ENCODE measurements around the gene ODAM.
"Not testable (repeated sequence)": the region's sequence is repeated elsewhere in the genome, so short reads cannot be mapped to it uniquely, and the experiment has no call there.

ODAM gene, protein sequence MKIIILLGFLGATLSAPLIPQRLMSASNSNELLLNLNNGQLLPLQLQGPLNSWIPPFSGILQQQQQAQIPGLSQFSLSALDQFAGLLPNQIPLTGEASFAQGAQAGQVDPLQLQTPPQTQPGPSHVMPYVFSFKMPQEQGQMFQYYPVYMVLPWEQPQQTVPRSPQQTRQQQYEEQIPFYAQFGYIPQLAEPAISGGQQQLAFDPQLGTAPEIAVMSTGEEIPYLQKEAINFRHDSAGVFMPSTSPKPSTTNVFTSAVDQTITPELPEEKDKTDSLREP

DNA sequence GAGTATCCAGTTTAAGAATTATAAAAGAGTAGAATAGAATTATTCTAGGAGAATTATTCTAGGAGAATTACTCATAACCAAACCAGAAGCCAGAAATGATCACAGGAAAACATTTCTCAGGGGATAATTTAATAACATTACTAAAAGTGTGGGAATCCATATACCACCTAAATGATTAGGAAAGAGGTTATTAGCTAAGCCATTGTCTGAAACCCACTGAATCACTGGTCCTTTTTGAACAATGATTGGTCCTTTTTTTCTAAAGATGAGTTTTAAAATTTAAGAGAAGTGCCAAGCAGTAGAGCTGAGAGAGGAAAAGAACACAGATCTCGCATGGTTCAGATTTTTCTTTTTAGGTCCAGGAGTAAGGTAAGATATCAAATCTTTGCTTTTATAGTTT is at the start of gene ODAM:
Gene ODAM, plus strand, starts transcription at position 301 of the 400 bp plus-strand sequence. CDS start 819 bp downstream, outside the sequence.
- no peak for DNase-seq

DNA sequence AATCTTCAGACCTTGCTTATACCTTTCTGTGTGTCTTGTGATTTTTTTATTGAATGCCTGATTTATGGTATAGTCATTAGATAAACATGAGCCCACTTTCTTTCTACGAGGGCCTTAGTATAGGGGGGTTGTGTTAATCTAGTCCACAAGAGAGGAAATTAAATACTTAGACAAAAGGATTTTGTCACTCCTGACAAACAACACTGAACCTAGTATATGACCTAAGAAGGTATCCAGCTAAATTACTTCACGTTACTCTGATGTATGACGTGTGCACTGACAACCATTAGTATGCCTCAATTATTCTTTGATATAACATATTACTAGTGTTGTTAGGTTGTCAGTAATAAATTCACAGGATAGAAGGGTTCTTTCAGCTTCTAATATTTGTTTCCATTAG is 44.3 kb upstream of the ODAM start:
- DNase-seq = no peak

DNA sequence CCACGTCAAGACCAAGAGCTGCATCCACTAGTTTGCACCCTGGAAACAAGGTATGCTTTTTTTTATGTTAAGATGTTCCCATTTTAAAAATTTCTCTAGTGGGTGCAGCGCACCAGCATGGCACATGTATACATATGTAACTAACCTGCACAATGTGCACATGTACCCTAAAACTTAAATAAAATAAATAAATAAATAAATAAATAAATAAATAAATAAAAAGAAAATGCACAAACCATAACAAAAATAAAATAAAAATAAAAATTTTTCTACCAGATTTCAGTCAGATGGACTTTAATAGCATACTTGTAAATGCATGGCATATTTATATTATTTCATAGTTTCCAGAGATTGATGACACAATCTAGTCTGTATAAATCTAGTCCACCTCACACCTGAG is 43.4 kb upstream of the ODAM start:
- DNase-seq = no peak

DNA sequence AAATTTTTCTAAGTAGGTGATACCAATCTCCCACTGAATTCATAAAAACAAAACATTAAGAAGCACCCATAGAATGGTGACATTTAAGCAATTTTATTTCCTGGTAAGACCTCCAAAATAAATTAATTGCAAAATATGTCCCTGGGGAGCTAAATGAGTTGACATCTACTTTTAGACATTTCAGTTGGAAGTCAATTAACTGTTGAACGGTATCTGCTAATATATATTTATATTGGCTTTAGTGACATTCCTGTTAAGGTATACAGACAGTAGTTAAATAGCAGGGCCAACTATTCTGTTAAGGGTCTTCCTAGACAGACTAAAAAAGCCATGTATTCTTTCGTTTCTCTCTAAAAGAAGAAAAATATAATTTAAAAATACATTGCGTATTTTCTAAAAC is 41.6 kb upstream of the ODAM start, which contains the start of gene PRR27:
Gene PRR27, plus strand, starts transcription at position 301 of the 400 bp plus-strand sequence. CDS start 139 bp downstream, outside the sequence.
- no peak for DNase-seq

DNA sequence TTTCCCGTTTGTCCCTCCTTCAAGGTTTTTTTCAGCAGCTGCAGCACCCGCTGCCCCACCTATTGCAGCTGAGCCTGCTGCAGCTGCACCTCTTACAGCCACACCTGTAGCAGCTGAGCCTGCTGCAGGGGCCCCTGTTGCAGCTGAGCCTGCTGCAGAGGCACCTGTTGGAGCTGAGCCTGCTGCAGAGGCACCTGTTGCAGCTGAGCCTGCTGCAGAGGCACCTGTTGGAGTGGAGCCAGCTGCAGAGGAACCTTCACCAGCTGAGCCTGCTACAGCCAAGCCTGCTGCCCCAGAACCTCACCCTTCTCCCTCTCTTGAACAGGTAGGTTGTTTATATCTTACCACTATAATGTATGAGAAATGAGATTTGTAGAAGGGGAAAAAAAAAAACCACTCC is 36.9 kb upstream of the ODAM start:
- DNase-seq = no peak

DNA sequence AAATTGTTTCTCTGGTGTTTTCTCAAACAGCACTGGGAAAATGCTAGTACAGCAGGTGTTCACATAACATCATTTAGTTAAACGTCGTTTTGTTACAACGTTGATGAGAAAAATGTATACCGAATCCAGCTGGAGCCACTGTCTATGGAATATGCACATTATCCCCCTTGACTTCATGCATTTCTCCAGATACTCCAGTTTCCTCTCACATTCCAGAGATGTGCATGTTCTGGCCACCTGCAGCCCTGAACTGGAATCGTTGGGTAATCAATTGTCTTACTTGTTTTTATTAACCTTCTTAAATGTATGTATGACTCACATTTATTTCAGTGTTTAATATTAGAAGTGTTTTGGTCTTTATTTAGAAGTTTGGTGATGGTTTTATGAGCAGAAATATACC is 18.4 kb upstream of the ODAM start:
- DNase-seq = no peak

DNA sequence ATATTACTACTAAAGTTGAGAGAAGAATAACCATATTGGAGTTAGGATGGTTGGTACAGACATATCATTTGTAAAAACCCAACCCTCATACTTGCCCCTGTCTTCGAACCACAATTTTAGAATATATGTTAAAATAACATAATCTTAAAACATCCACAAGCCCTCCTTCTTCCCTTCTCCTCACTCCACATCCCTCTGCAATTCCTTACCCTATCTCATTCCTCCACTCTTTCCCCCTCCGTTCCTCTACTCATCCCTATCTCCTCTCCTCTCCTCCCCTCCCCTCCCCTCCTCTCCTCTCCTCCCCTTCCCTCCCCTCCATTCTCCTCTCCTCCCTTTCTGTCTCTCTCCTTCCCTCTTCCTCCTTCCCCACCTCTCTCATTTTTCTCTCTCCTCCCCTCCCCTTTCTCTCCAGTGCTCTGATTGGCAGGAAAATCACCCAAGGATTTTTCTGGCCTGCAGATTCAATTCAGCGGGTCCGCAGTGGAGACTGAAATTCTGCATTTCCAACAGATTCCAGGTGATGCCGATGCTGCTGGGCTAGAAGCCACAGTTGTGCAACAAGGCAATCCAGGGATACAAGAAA is 17.4 kb upstream of the ODAM start:
- DNase-seq = no peak

DNA sequence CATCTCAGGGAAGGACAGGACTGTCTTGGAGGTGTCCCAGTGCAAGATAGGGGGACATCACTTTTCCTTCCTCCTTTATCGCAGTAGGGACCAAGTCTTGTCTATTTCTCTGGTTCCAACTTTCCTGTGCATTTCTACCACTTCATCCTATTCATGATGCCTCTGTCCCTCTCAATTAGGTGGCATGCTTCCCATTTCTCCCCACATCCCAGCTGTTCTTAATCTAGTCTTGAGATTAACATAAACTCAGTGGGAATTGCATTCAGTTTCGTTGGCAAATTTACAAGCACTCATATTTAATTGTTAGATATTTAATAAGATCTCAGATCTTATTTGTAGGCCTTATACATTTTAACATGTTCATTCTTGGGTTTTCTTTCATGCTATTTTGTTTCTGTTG is 15.7 kb upstream of the ODAM start:
- no peak for DNase-seq

DNA sequence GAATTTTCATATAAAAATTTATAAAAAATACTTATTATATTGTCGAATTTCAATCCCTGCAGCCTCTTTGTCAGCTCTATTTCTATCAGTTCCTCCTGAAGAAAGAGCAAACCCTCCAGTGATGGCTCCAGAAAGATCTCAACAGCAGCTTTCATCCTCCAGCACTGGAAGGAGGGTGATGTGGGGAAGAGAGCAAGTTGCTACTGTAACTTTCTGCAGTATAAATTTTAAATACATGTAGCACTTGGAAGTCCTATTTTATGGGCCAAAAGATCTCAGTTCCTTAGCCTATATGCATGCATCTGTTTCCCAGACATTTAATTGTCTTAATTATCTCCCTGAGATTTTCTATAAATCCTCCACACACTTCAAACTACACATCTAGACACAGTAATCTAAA is 13.7 kb upstream of the ODAM start:
- no peak for DNase-seq

DNA sequence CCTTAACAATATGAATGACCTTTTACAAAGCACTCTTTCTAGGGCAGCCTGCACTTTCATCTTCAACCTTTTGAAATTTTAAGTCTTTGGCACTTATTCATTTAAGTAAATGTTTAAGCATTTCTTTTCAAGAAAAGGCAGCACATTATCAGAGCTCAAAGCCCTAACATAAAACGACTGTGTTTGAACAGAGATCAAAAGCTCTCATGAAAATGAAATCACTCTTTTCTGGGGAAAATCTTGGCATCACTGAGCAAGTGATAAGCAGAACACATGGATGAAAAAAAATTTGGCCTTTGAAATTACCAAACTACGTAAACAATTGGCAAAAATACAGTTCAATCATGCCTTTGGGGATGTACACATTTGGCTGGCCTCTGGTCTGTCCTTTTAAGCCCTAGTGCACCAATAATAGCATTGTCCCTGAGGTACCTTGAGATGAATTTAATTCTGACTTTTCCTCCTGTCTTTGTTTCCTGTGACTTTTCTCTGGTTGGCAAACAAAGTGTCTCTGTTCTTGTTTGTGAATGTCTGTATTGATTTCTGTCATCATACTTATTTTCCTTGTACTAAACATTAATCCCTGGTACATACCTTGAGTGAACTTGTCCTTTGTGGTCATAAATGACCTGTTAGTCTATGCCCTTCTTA is 12.9 kb upstream of the ODAM start:
- DNase-seq = no peak

DNA sequence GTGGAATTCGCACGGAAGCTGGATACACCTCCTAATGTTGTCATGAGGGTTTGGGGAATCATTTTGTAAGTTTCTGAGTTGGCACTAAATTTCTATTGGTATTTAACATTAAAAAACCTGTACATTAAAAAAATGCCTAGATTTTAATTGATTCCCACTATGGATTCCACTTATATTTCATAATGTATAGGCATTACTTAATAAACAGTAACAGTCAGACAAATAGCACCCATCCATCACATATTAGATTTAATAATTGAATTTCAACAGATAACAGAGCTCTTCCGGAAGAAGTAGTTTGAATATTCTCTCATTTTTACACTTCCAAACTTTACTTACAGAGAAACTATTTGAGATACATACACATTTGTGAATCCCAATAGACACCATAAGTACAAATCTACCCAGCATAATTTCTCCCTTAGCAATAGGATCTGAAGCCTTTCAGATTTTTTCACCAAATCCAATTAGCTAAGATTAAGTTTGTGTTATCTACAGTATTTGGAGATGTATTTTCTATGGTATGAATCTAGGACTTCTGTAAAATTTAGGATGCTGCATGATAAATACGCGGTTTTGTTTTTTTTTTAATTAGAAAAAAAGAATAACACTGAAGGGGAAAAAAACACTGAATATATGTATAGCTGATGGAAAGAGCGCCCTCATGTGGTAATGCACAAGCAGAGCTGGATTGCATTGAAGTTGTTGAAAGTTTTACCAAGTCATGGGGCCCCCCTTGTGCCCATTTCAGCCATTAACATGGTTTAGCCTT is 12.2 kb upstream of the ODAM start:
- DNase-seq = no peak

DNA sequence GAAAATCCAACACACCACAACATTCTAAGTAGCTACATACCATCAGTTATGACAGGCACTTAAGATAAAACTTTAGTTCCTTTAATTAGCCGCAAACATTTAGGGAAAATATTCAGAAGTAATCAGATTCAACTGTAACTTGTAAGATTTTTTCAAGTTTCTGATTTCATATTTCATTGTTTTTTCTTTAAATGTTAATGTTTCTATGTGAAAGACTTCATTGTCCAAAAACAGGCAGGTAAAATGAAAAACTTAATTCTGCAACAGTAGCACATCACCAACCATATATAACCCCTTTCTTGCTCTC is 11.6 kb upstream of the ODAM start:
- DNase-seq = no peak

DNA sequence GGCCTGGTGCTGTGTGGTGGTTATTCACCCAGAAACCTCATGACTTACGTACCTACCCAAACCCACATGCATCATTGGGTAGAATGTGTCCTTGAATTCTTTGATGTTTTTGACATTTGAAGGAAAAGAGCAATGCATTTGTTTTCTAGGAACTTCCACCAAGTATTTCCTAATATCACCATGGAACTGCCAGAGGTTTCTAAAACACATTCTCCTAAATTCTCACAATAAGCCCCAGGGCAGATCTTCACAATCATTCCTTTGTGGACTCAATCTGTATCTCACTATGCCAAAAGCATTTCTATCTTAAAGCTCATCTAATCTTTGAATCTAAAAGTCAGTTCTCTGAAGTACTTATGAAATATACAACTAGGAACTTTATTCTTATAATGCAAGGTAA is 8.3 kb upstream of the ODAM start:
- DNase-seq = no peak

DNA sequence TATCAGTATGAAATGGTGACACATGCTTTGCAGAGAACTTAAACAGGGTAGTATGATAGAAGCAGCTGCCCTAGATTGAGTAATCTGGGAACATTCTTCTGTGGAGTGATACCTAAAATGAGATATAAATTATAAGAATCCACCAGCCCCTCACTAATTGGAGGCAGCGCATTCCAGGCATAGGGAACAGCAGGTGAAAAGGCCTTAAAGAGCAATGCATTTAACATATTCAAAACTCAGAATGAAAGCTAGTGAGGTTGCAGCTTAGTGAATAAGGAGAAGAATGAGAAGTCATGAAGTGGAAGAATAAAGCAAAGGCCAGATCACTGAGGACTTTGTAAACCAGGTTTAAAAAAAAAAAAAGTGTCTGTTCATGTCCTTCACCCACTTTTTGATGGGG is 4.9 kb upstream of the ODAM start:
- DNase-seq = no peak

DNA sequence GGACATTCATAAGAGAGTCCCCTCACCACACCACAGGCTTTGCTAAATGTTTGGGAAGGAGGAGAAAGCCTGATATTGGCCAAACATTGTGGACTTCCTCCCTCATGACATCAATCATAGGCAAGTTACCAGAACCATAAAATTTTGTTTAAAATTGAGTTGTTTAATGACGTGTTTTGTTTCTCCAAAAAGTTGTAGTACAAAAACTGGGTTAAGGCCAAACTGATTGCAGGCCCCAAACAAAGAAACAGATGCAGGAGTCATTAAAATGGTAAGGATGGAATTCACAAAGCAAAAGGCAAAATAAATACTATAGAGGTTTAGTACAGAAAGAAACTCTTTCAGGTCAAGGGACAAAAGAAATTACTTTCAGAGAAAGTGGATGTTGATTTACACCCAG is 3.9 kb upstream of the ODAM start:
- no peak for DNase-seq

DNA sequence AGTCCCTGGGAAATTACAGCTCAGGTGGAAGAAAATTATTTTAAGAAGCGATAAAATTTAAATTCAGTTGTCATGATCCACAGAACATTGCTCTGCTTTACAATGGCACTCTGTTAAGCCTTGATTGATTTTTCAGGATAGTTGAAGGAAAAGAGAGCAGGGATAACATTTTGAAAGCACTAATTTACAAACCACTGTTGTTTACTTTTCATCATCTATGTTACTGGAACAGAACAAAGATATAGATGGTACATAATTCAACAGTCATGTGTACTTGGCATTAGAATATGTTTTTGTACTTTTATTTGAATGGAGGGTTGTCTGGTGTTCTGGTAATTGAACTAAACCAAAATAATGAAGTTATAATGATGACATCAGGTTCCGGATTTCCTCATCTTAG is 2.6 kb upstream of the ODAM start:
- no peak for DNase-seq

DNA sequence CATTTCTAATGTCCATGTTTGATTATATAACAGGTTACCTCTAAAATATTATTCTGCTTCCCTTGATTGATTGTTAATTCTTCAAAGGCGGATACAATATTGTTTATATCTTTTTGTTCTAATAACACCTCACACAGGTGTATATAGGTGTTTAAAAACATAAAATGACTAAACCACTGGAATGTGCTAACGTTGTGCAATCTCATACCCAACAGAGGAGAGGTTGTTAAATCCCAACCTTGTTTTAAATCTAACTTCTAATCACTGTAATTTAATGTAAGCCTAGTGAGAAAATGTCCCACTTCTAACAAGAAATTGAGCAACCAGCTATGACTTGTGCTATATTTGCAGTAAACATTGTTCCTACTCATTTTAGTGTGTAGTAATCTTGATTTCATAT is 1.3 kb downstream of the ODAM start:
- no peak for DNase-seq

DNA sequence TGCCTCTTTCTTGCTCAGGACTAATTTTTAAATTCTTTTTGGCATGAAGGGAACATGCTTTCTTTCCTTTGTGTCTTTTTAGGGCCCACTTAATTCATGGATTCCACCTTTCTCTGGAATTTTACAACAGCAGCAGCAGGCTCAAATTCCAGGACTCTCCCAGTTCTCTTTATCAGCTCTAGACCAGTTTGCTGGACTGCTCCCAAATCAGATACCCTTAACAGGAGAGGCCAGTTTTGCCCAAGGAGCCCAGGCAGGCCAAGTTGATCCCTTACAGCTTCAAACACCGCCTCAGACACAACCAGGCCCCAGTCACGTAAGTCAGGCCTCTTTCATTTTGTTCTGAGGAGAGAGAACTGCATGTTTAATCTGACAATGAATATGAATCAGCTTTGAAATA is 2.3 kb downstream of the ODAM start:
- no peak for DNase-seq

DNA sequence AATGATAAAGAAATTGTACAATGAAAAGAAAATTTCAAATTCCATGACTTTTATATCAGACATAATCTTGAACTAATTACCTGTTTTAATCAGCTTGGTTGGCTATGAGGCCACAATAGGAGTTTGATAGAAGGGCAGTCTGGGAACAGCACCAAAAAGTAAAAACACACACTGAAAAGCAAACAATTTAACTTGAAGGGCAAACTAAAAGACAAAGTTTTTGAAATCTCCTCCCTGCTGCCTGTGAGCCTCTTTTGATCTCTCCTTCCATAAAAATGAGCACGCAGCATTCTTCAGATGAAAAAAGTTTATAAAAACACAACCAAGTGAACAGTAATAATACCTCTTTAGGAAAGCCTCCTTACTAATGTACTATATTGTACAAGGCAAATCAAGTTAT is 8.1 kb downstream of the ODAM start:
- no peak for DNase-seq

DNA sequence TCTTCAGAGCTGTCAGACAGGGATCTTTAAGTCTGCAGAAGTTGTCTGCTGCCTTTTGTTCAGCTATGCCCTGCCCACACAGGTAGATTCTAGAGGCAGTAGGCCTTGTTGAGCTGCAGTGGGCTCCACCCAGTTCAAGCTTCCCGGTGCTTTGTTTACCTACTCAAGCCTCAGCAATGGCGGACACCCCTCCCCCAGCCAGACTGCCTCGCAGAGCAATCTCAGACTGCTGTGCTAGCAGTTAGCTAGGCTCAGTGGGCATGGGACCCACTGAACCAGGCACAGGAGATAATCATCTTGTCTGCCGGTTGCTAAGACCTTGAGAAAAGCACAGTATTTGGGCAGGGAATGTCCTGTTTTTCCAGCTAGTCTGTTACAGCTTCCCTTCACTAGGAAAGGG is 17.2 kb downstream of the ODAM start:
- not testable (repeated sequence) for DNase-seq

DNA sequence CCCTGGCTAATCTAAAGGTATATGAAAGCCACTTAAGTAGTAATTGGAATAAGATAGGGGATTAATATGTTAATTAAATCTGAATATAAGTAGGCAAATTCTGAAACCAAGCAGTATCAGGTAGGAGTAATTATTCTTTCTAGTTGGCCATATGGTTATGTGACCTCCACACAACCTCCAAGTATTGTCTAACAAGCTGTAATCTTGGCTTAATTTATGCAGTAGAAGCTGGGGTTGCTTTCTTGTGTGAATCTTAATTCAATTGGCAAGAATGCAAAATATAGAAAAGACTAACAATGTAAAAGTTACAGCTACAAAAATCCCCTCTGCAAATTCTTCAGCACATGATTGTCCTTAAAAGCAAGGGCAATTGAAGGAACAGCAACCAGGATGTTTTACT is 20.6 kb downstream of the ODAM start:
- DNase-seq = not testable (repeated sequence)

DNA sequence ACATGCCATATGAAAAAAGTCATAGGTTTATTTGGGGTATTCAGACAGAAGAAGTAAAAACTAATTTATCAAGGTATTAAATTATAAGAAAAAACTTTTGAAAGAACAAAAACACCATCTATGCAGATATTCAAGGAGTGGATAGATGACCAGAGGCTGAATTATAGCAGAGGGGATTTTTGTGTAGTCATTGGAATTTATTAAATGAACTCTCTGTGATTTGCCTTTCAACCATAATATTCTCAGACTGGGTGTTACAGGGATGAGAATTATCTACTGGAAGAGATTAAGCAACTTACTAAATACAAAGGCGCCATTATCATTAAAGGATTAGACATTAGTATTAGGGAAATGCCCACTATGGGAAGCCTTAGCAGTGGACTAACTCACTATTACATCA is 21.0 kb downstream of the ODAM start:
- not testable (repeated sequence) for DNase-seq

DNA sequence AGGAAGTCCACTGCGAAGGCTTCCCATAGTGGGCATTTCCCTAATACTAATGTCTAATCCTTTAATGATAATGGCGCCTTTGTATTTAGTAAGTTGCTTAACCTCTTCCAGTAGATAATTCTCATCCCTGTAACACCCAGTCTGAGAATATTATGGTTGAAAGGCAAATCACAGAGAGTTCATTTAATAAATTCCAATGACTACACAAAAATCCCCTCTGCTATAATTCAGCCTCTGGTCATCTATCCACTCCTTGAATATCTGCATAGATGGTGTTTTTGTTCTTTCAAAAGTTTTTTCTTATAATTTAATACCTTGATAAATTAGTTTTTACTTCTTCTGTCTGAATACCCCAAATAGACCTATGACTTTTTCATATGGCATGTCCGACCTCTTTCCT is 25.9 kb downstream of the ODAM start:
- DNase-seq = not testable (repeated sequence)

DNA sequence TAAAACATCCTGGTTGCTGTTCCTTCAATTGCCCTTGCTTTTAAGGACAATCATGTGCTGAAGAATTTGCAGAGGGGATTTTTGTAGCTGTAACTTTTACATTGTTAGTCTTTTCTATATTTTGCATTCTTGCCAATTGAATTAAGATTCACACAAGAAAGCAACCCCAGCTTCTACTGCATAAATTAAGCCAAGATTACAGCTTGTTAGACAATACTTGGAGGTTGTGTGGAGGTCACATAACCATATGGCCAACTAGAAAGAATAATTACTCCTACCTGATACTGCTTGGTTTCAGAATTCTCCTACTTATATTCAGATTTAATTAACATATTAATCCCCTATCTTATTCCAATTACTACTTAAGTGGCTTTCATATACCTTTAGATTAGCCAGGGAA is 26.3 kb downstream of the ODAM start:
- not testable (repeated sequence) for DNase-seq

Measured in T1000 (cell line).